Neural progenitor cell (in vitro differentiated cells): Measurements from ENCODE around the gene RALGAPA1. TPM values are rescaled to one million over a fixed set of nuclear protein-coding genes. Genes with fewer than 3 reads are reported as not detected.

Experiments used
- DNase-seq: peaks from one replicate; pipeline ENCODE4 v3.0.0-alpha.2; 2016; ENCODE audit warnings: low spot score
- H2AFZ ChIP-seq: fragments of 200-600 bp; sonication (generic); replicated peaks from 2 replicates; pipeline ENCODE4 v1.6.1; 2016; ENCODE audit warnings: antibody characterized with exemption
- H3F3A ChIP-seq: fragments of 200-600 bp; sonication (generic); 2 replicates; pipeline ENCODE4 v1.6.1; 2016; ENCODE audit warnings: antibody characterized with exemption, low read depth
- H3K27ac ChIP-seq: fragments of 200-600 bp; sonication (generic); 2 replicates; pipeline ENCODE4 v1.5.1; 2016; ENCODE audit warnings: mild to moderate bottlenecking
- H3K27me3 ChIP-seq: fragments of 200-600 bp; sonication (generic); 2 replicates; pipeline ENCODE4 v1.6.1; 2016; ENCODE audit warnings: mild to moderate bottlenecking, moderate library complexity
- H3K36me3 ChIP-seq: fragments of 200-600 bp; sonication (generic); 2 replicates; pipeline ENCODE4 v1.5.1; 2016
- H3K4me1 ChIP-seq: fragments of 200-600 bp; sonication (generic); 2 replicates; pipeline ENCODE4 v1.6.1; 2016; ENCODE audit warnings: mixed run types
- H3K4me2 ChIP-seq: fragments of 200-600 bp; sonication (generic); 2 replicates; pipeline ENCODE4 v1.6.1; 2016
- H3K4me3 ChIP-seq: fragments of 200-600 bp; sonication (generic); 2 replicates; pipeline ENCODE4 v1.5.1; 2016
- H3K79me2 ChIP-seq: fragments of 200-600 bp; sonication (generic); 2 replicates; pipeline ENCODE4 v1.6.1; 2016; ENCODE audit warnings: low read depth
- H3K9ac ChIP-seq: fragments of 200-600 bp; sonication (generic); 2 replicates; pipeline ENCODE4 v1.6.1; 2016
- H3K9me3 ChIP-seq: fragments of 200-600 bp; sonication (generic); 2 replicates; pipeline ENCODE4 v1.5.1; 2016; ENCODE audit warnings: low read depth
- H4K20me1 ChIP-seq: fragments of 200-600 bp; sonication (generic); 2 replicates; pipeline ENCODE4 v1.6.1; 2016; ENCODE audit warnings: low read depth
- H3K27ac Mint-ChIP-seq: 3 replicates; pipeline ENCODE4 v1.8.0; 2021; ENCODE audit warnings: mixed read lengths
- H3K27me3 Mint-ChIP-seq: 2 replicates; pipeline ENCODE4 v1.8.0; 2022; ENCODE audit warnings: low read depth, mild to moderate bottlenecking, inconsistent platforms, moderate library complexity, mixed read lengths; ENCODE audit not compliant: insufficient read depth
- H3K36me3 Mint-ChIP-seq: 3 replicates; pipeline ENCODE4 v1.8.0; 2021; ENCODE audit warnings: mixed read lengths
- H3K4me1 Mint-ChIP-seq: 3 replicates; pipeline ENCODE4 v1.8.0; 2021; ENCODE audit warnings: mixed read lengths
- H3K4me3 Mint-ChIP-seq: 3 replicates; pipeline ENCODE4 v1.8.0; 2021; ENCODE audit warnings: mild to moderate bottlenecking, moderate library complexity, mixed read lengths
- H3K9me3 Mint-ChIP-seq: 3 replicates; pipeline ENCODE4 v1.8.0; 2020; ENCODE audit warnings: mixed read lengths
- CTCF ChIP-seq: fragments of 200-600 bp; sonication (generic); IDR thresholded peaks from 2 replicates; pipeline ENCODE4 v1.5.1; 2017; ENCODE audit warnings: antibody characterized with exemption, mild to moderate bottlenecking
- EZH2 ChIP-seq: fragments of 200-600 bp; sonication (generic); IDR thresholded peaks from 2 replicates; pipeline ENCODE4 v1.6.1; 2017; ENCODE audit warnings: antibody characterized with exemption, mild to moderate bottlenecking, moderate library complexity
- EZH2phosphoT487 ChIP-seq: fragments of 200-600 bp; sonication (generic); IDR thresholded peaks from 2 replicates; pipeline ENCODE4 v1.6.1; 2017; ENCODE audit warnings: antibody characterized with exemption
- total RNA-seq: library from RNA; depleted of rRNA; stranded (reverse); fragments of >200 nt; gene quantifications from 2 replicates; pipeline ENCODE4 v1.2.3, GENCODE V29; 2015; ENCODE audit warnings: low replicate concordance

The RALGAPA1 gene
- total RNA-seq, 1 donor from 2014 or later = 31.7 TPM

DNA sequence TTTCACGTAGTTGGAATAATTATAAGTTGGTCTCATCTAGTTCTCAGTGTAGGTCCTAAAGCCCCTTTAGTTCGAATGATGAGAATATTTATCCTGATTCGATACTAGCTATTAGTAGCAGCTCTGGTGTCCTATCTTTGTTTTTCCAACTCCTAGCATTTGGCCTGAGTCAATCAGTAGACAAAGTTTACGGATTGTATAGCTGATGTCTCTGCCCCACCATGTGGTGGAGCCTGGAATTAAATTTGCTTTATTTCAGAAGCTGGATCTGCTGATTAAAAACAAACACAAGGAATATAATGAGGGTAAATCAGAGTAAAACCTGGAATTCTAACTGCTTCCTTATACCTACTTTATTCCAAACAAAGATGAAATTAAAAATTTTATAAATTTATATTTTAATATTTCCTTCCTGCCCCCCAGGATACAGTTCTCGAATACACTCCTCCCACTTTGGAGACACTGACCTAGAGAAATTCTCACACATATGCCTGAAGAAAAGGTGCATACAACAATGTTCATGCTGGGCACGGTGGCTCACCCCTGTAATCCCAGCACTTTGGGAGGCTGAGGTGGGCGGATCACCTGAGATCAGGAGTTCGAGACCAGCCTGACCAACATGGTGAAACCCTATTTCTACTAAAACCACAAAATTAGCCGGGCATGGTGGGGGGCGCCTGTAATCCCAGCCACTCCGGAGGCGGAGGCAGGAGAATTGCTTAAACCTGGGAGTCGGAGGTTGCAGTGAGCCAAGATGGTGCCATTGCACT is 9.4 kb upstream of the RALGAPA1 start:
- H3K27ac ChIP-seq = no peak overlapping the region
- Mint-ChIP-seq H3K4me1 (no peaks in the 10 kb centered on the region), H3K9me3 (no peaks in the 10 kb centered on the region), H3K4me3 (no peak overlapping the region), H3K36me3 (no peaks in the 10 kb centered on the region), H3K27ac (no peak overlapping the region), H3K27me3 (peaks cover 2% of the 10 kb centered on the region)
- no peaks in the 10 kb centered on the region for H3K79me2 ChIP-seq
- DNase-seq = peak; percentile 50
- H2AFZ ChIP-seq = peak overlapping the region; percentile 18
- H4K20me1 ChIP-seq = no peaks in the 10 kb centered on the region
- H3K9me3 ChIP-seq = no peaks in the 10 kb centered on the region
- H3K36me3 ChIP-seq = no peaks in the 10 kb centered on the region
- no peak overlapping the region for H3K4me3 ChIP-seq
- TF ChIP-seq CTCF (peak; percentile 60), EZH2phosphoT487 (no peak)
- H3K9ac ChIP-seq = no peak overlapping the region
- no peaks in the 10 kb centered on the region for H3K4me1 ChIP-seq
- no peak overlapping the region for H3K4me2 ChIP-seq
- no peaks in the 10 kb centered on the region for H3F3A ChIP-seq
- H3K27me3 ChIP-seq = no peaks in the 10 kb centered on the region

DNA sequence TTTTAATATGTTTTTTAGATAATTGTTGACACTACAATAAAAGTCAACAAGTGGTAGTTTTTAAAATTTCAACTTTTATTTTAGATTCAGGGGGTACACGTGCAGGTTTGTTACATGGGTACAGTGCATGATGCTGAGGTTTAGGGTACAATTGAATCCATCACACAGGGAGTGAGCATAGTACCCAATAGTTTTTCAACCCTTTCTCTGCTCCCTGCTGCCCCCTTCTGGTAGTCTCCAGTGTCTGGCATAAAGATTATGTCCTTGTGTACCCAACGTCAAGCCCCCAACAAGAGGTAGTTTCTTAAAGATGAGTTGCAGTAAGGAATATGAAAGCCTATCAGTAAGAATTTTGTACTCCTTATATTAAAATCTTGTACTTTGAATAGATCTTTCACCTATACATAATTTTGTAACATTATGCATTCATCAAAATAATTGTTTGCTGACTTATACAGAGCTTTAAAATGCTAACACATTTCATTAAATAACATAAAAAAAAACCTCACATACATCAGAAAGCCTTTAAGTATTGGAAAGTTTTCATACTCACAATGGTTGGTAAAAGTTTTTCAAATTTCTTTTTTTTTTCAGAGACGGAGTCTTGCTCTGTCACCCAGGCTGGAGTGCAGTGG is 5.4 kb upstream of the RALGAPA1 start:
- Mint-ChIP-seq H3K36me3 (no peaks in the 10 kb centered on the region), H3K27me3 (no peaks in the 10 kb centered on the region), H3K4me3 (no peak overlapping the region), H3K4me1 (no peaks in the 10 kb centered on the region), H3K27ac (no peak overlapping the region), H3K9me3 (no peaks in the 10 kb centered on the region)
- Histone ChIP-seq H3F3A (peaks cover 3% of the 10 kb centered on the region), H3K4me3 (no peak overlapping the region), H3K36me3 (no peaks in the 10 kb centered on the region), H3K27me3 (no peaks in the 10 kb centered on the region), H3K9ac (no peak overlapping the region), H3K4me2 (no peak overlapping the region), H3K27ac (no peak overlapping the region), H2AFZ (no peak overlapping the region), H3K79me2 (no peaks in the 10 kb centered on the region), H4K20me1 (no peaks in the 10 kb centered on the region), H3K9me3 (no peaks in the 10 kb centered on the region), H3K4me1 (no peaks in the 10 kb centered on the region)
- TF ChIP-seq EZH2phosphoT487 (no peak), EZH2 (no peak), CTCF (peak; percentile 85)
- peak; percentile 79 for DNase-seq

- peaks cover 24% of the 10 kb centered on the region for H3F3A ChIP-seq
- peaks cover 11% of the 10 kb centered on the region for H4K20me1 ChIP-seq
- H3K4me3 ChIP-seq = no peak overlapping the region
- H3K4me1 ChIP-seq = peaks cover 18% of the 10 kb centered on the region
- H3K27me3 Mint-ChIP-seq = no peaks in the 10 kb centered on the region
- no peak overlapping the region for H2AFZ ChIP-seq
- no peaks in the 10 kb centered on the region for H3K36me3 ChIP-seq
- peaks cover 17% of the 10 kb centered on the region for H3K4me1 Mint-ChIP-seq
- H3K27ac Mint-ChIP-seq = no peak overlapping the region
- H3K27me3 ChIP-seq = no peaks in the 10 kb centered on the region
- H3K9me3 Mint-ChIP-seq = no peaks in the 10 kb centered on the region
- no peak overlapping the region for H3K27ac ChIP-seq
- no peak overlapping the region for H3K4me2 ChIP-seq
- DNase-seq = no peak
- H3K4me3 Mint-ChIP-seq = peak overlapping the region; percentile 22
- H3K9me3 ChIP-seq = no peaks in the 10 kb centered on the region
- no peaks in the 10 kb centered on the region for H3K36me3 Mint-ChIP-seq
- TF ChIP-seq EZH2 (no peak), EZH2phosphoT487 (no peak), CTCF (no peak)
- H3K9ac ChIP-seq = no peak overlapping the region
- H3K79me2 ChIP-seq = peaks cover 20% of the 10 kb centered on the region
Observed at GRCh38 chr14:35810963-35811362, 1.9 kb upstream of the RALGAPA1 start.
